Effector memory CD8-positive, alpha-beta T cell (primary cell): ENCODE results near the gene WWOX.

Source experiments
- ATAC-seq: fragments of 150-1000 bp; cut with Tn5 transposase; replicated peaks from 2 replicates; pipeline ENCODE4 v1.10.0; 2021; ENCODE audit warnings: mild to moderate bottlenecking, moderate library complexity
- DNase-seq, 3 experiments: peaks; one replicate each; pipeline ENCODE4 v3.0.0; 2021
- H3K27ac Mint-ChIP-seq, 2 donors: one replicate each; pipeline ENCODE4 v1.8.0; 2022; ENCODE audit warnings: mild to moderate bottlenecking in 2 of 2, mixed read lengths in 2 of 2, moderate library complexity in 2 of 2
- H3K27me3 Mint-ChIP-seq, 2 donors: one replicate each; pipeline ENCODE4 v1.8.0; 2022; ENCODE audit warnings: mixed read lengths in 2 of 2
- H3K36me3 Mint-ChIP-seq: one replicate; pipeline ENCODE4 v1.8.0; 2022; ENCODE audit warnings: mild to moderate bottlenecking, moderate library complexity, mixed read lengths; ENCODE audit not compliant: insufficient read depth
- H3K4me1 Mint-ChIP-seq, 2 donors: one replicate each; pipeline ENCODE4 v1.8.0; 2022; ENCODE audit warnings: low read depth in 2 of 2, mixed read lengths in 2 of 2
- H3K4me3 Mint-ChIP-seq, 2 donors: one replicate each; pipeline ENCODE4 v1.8.0; 2022; ENCODE audit warnings: mild to moderate bottlenecking in 2 of 2, mixed read lengths in 2 of 2, moderate library complexity in 2 of 2
- H3K9me3 Mint-ChIP-seq, 2 donors: one replicate each; pipeline ENCODE4 v1.8.0; 2022; ENCODE audit warnings: mixed read lengths in 2 of 2

The WWOX gene

DNA sequence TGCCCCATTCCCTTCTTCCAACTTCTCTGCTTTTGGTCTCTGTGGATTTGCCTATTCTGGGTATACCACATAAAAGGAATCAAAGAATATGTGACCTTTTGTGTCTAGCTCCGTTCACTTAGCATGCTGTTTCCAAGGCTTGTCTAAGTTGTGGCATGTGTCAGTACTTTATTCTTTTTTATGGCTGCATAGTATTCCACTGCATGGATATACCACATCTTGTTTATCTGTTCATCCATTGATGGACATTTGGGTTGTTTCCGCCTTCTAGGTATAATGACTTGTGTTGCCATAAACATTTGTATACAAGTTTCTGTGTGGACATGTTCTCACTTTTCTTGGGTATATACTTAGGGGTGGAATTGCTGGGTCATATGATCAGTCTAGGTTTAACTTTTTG, 1068.4 kb downstream of the WWOX start:
- Mint-ChIP-seq H3K27ac (no peak overlapping the region), H3K36me3 (no peaks in the 10 kb centered on the region), H3K4me3 (no peak overlapping the region), H3K27me3 (no peaks in the 10 kb centered on the region), H3K4me1 (peaks cover 5 to 6% of the 10 kb centered on the region in 2 donors), H3K9me3 (peaks cover 4 to 7% of the 10 kb centered on the region in 2 donors)
- no peak for DNase-seq
- no peak for ATAC-seq

- H3K27ac Mint-ChIP-seq: no peak overlapping the region
- no peak overlapping the region for H3K4me3 Mint-ChIP-seq
- no peaks in the 10 kb centered on the region for H3K36me3 Mint-ChIP-seq
- H3K4me1 Mint-ChIP-seq: peaks cover 4 to 6% of the 10 kb centered on the region in 2 donors
- no peaks in the 10 kb centered on the region for H3K27me3 Mint-ChIP-seq
- H3K9me3 Mint-ChIP-seq: peaks cover 4 to 7% of the 10 kb centered on the region in 2 donors
- no peak for ATAC-seq
- DNase-seq: no peak
Measured at GRCh38 chr16:79168321-79168720, 1068.9 kb downstream of the WWOX start.

DNA sequence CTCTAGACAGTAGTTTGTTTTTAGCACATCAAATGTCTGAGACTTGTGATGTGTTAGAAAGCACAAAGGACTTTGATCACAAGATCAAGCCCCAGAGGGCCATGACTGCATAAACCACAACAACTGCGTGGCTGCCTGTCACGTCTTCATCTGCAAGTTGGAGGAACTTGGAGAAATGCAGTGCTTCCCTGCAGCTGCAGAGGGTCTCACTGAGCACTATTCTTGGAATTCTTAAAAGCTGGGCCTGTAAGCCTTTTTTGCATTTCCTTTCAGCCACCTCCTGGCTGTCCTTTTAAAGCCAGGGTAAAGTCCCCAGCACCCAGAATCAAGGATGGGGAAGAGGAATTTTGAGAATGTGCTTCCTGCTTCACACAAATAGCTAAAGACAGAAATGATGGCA, 1069.8 kb downstream of the WWOX start:
- no peak for ATAC-seq

DNA sequence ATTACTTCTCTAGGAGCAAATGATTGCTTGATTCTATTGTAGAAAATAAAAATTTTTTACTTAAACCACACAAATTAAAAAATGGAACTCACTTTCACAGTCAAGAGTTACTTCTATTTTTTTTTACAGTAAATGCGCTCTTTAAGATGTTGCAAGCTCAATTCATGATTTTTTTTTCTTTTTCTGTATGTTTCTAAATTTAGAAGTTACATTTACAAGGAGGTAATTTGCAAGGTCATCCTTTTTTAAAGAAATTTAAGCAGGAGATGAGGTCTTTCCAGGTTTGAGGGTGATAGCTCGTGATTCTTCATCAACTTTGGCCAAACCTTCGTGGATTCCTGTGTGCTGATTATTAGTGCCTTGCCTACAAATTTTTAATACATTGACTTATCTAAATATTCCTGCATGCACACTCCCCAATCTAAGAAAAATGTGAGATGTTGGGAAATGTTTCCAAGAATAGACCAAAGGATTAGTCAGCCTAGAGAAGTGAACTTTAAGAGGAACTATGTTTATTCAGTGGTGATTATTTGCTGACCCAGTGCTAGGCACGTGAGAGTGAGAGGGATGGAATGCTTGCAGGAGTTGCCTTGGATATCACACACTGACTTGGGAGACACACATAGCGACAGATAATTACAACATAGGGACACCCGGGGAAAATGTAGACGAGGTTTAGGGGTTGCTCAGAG, 1071.2 kb downstream of the WWOX start:
- Mint-ChIP-seq H3K36me3 (no peaks in the 10 kb centered on the region), H3K4me1 (peaks cover 2 to 3% of the 10 kb centered on the region in 2 donors), H3K27ac (no peak overlapping the region), H3K27me3 (no peaks in the 10 kb centered on the region), H3K9me3 (peaks cover 4 to 7% of the 10 kb centered on the region in 2 donors), H3K4me3 (no peak overlapping the region)
- DNase-seq (no peak), ATAC-seq (no peak)

More for the DNA sequence above, 1069.8 kb downstream of the WWOX start:
- peaks cover 0 to under 1% of the 10 kb centered on the region in 2 donors for H3K4me1 Mint-ChIP-seq
- H3K4me3 Mint-ChIP-seq: no peak overlapping the region
- no peaks in the 10 kb centered on the region for H3K36me3 Mint-ChIP-seq
- no peaks in the 10 kb centered on the region for H3K27me3 Mint-ChIP-seq
- peaks cover 4 to 7% of the 10 kb centered on the region in 2 donors for H3K9me3 Mint-ChIP-seq
- no peak for DNase-seq
- H3K27ac Mint-ChIP-seq: no peak overlapping the region

DNA sequence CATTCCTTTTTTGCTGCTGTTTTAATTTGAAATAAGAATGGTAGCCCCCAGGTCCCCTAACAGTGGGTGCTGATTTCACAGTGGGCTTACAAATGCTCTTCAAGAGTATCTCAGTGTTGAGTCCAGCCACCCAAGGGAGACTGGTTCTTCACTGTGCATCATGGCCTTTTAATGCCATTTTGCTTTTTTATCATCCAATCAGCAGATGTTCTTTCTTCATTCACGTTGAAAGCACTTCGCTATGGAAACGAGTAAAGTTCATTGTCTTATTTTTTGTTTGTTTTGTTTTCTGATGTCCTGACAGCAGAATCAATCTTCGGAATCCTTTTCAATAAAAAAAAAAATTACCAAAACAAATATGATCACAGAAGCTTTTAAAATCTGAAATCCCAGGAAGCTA, 1072.0 kb downstream of the WWOX start:
- no peak for DNase-seq
- H3K4me1 Mint-ChIP-seq: peaks cover 4 to 8% of the 10 kb centered on the region in 2 donors
- no peak overlapping the region for H3K27ac Mint-ChIP-seq
- H3K27me3 Mint-ChIP-seq: no peaks in the 10 kb centered on the region
- no peak for ATAC-seq
- H3K9me3 Mint-ChIP-seq: peaks cover 4 to 7% of the 10 kb centered on the region in 2 donors
- H3K36me3 Mint-ChIP-seq: no peaks in the 10 kb centered on the region
- no peak overlapping the region for H3K4me3 Mint-ChIP-seq

DNA sequence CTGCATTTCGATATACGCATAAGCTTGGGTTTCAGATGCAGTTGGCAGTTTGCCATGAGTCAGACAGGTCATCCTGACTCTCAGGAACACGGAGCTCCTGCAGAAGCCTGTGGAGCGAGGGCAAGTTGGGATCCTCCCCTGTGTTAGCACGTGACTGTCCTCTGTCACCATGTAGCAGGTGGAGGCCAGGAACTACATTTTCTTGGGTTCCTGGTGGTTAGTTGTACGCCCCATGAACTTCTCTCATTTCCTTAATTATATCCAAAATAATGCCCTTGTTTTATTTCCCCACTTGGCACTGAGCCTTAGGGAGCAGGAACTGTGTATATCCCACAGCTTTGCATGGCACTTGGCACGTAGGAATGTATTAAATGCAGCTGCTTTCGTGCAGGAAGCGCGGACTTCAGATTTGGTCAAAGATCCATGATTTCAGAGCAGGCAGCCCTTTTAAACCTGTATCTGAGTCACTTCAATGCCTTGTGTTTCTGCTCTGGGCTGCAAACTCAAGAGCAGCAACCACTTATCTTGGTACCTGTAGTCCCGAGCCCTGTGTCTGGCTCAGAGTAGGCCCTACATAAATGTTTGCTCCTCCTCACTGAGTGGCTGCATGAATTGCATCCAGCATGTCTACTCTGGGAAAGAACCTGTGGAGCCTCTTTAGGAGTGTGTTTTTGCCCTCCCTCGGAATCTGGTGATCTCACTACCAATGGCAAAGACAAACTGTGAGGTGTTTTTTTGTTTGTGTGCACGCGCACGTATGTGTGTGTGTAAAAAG, 1072.7 kb downstream of the WWOX start:
- peaks cover 4 to 11% of the 10 kb centered on the region in 2 donors for H3K4me1 Mint-ChIP-seq
- peaks cover 4 to 7% of the 10 kb centered on the region in 2 donors for H3K9me3 Mint-ChIP-seq
- no peak for DNase-seq
- H3K4me3 Mint-ChIP-seq: no peak overlapping the region
- ATAC-seq: no peak
- peaks cover 0 to under 1% of the 10 kb centered on the region in 2 donors for H3K27me3 Mint-ChIP-seq
- no peak overlapping the region for H3K27ac Mint-ChIP-seq
- no peaks in the 10 kb centered on the region for H3K36me3 Mint-ChIP-seq

- no peak overlapping the region for H3K4me3 Mint-ChIP-seq
- H3K27me3 Mint-ChIP-seq: peaks cover 0 to 6% of the 10 kb centered on the region in 2 donors
- no peak overlapping the region for H3K27ac Mint-ChIP-seq
- DNase-seq (no peak), ATAC-seq (no peak)
- peaks cover 0 to 1% of the 10 kb centered on the region in 2 donors for H3K9me3 Mint-ChIP-seq
- no peaks in the 10 kb centered on the region for H3K36me3 Mint-ChIP-seq
- peaks cover 6 to 15% of the 10 kb centered on the region in 2 donors for H3K4me1 Mint-ChIP-seq
Measured at GRCh38 chr16:79172976-79173500, 1073.6 kb downstream of the WWOX start.

GRCh38 chr16:79173919-79174318, 1074.5 kb downstream of the WWOX start:
- peaks cover 0 to 6% of the 10 kb centered on the region in 2 donors for H3K27me3 Mint-ChIP-seq
- no peak overlapping the region for H3K27ac Mint-ChIP-seq
- ATAC-seq: no peak
- no peaks in the 10 kb centered on the region for H3K36me3 Mint-ChIP-seq
- no peak overlapping the region for H3K4me3 Mint-ChIP-seq
- no peak for DNase-seq
- no peaks in the 10 kb centered on the region for H3K9me3 Mint-ChIP-seq
- H3K4me1 Mint-ChIP-seq: peaks cover 6 to 15% of the 10 kb centered on the region in 2 donors

- ATAC-seq (no peak), DNase-seq (no peak)
- no peak overlapping the region for H3K4me3 Mint-ChIP-seq
- H3K27ac Mint-ChIP-seq: no peak overlapping the region
- H3K27me3 Mint-ChIP-seq: peaks cover 2 to 6% of the 10 kb centered on the region in 2 donors
- no peaks in the 10 kb centered on the region for H3K9me3 Mint-ChIP-seq
- H3K4me1 Mint-ChIP-seq: peaks cover 6 to 15% of the 10 kb centered on the region in 2 donors
- H3K36me3 Mint-ChIP-seq: no peaks in the 10 kb centered on the region
Measured at GRCh38 chr16:79175286-79176057, 1076.0 kb downstream of the WWOX start.

- Mint-ChIP-seq H3K4me3 (peak overlapping the region in 1 of 2 donors; percentile 21), H3K36me3 (no peaks in the 10 kb centered on the region), H3K27ac (no peak overlapping the region), H3K27me3 (peaks cover 10 to 18% of the 10 kb centered on the region in 2 donors), H3K9me3 (no peaks in the 10 kb centered on the region), H3K4me1 (peaks cover 7 to 15% of the 10 kb centered on the region in 2 donors)
- ATAC-seq (peak; percentile 24), DNase-seq (peak in 1 of 3 experiments; percentile 3)
Measured at GRCh38 chr16:79177018-79177417, 1077.6 kb downstream of the WWOX start.

DNA sequence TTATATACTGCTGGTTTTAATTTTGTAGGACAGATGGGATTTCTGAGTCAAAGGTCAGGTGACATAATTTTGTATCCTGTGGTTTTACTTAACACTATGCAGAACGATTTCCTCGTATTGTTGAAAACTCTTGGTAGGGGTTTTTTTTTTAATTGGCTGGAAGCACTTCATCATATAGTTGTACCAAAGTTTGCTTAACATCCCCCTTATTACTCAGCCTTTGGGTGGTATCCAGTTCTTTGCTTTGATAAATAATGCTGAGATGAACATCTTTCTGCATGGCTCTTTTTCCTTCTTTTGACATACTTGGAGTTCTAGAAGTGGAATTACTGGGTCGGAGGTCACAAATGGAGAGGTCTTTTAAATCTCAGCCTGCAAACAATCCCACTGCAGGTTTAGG, 1082.0 kb downstream of the WWOX start:
- Mint-ChIP-seq H3K9me3 (no peaks in the 10 kb centered on the region), H3K4me1 (peaks cover 3 to 8% of the 10 kb centered on the region in 2 donors), H3K4me3 (no peak overlapping the region), H3K27ac (no peak overlapping the region), H3K36me3 (no peaks in the 10 kb centered on the region), H3K27me3 (peaks cover 10 to 18% of the 10 kb centered on the region in 2 donors)
- ATAC-seq: no peak
- DNase-seq: no peak

DNA sequence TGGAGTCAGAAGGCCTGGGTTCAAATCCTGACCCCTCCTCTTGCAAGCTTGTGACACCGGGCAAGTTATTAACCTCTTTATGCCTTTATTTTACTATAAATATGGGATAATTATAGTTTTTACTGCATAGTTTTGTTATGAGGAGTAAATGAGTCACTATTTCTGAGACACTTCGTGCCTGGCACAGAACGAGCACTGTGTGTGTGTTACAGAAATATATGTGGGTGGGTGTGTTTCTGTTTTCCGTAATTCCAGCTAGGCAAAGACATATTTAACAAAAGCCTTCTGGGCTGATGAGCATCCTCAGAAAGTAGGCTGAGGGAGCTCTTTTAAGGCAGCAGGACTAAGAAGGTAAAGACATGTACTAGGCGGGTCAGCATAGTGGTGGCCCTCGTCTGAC, 1083.2 kb downstream of the WWOX start:
- H3K36me3 Mint-ChIP-seq: no peaks in the 10 kb centered on the region
- DNase-seq (no peak), ATAC-seq (no peak)
- H3K27ac Mint-ChIP-seq: no peak overlapping the region
- peaks cover 10 to 12% of the 10 kb centered on the region in 2 donors for H3K27me3 Mint-ChIP-seq
- peaks cover 0 to 1% of the 10 kb centered on the region in 2 donors for H3K4me1 Mint-ChIP-seq
- H3K9me3 Mint-ChIP-seq: no peaks in the 10 kb centered on the region
- no peak overlapping the region for H3K4me3 Mint-ChIP-seq

DNA sequence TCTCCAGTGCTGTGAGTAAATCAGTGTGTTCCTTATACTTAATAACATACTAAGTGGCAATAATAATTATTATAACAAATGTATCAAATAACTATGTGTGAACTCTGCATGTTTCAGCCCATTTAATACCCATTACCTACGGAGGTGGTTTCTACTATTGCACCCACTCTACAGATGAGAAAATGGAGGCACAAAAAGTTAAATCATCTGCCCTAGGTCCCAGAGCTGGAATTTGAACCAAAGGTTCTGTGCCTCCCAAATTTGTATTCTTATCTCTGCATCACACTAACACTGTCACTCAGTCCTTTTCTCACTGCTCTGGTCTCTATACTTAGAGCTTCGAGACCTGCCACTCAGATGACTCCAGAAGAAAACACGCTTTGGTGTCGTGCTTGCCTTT, 1084.1 kb downstream of the WWOX start:
- ATAC-seq: no peak
- Mint-ChIP-seq H3K9me3 (peaks cover 0 to 1% of the 10 kb centered on the region in 2 donors), H3K36me3 (no peaks in the 10 kb centered on the region), H3K27me3 (peaks cover 10 to 19% of the 10 kb centered on the region in 2 donors), H3K4me1 (peaks cover 1 to 8% of the 10 kb centered on the region in 2 donors), H3K4me3 (no peak overlapping the region), H3K27ac (no peak overlapping the region)
- DNase-seq: no peak
